ENCODE results near the gene SLC6A4.
"Not testable (repeated sequence)": the region's sequence is repeated elsewhere in the genome, so short reads cannot be mapped to it uniquely, and the experiment has no call there.

SLC6A4 gene

GRCh38 chr17:30221346-30221745, 14.2 kb downstream of the SLC6A4 start:
- in situ Hi-C loops (cut with HindIII; ENCODE audit: low sequenced_read_pairs) = no loop called here

- in situ Hi-C loops (cut with HindIII; ENCODE audit: low sequenced_read_pairs) = no loop called here
Measured at GRCh38 chr17:30220414-30220813, 15.1 kb downstream of the SLC6A4 start.

- in situ Hi-C loops (cut with HindIII; ENCODE audit: low sequenced_read_pairs) = no loop called here
Measured at GRCh38 chr17:30219833-30220232, 15.7 kb downstream of the SLC6A4 start.

- in situ Hi-C loops (cut with HindIII; ENCODE audit: low sequenced_read_pairs) = no loop called here
Measured at GRCh38 chr17:30219315-30219714, 16.2 kb downstream of the SLC6A4 start.

GRCh38 chr17:30218799-30219198, 16.7 kb downstream of the SLC6A4 start:
- in situ Hi-C loops (cut with HindIII; ENCODE audit: low sequenced_read_pairs) = no loop called here

GRCh38 chr17:30217746-30218245, 17.7 kb downstream of the SLC6A4 start:
- in situ Hi-C loops (cut with HindIII; ENCODE audit: low sequenced_read_pairs) = no loop called here

GRCh38 chr17:30217054-30217453, 18.4 kb downstream of the SLC6A4 start:
- in situ Hi-C loops (cut with HindIII; ENCODE audit: low sequenced_read_pairs) = no loop called here

- in situ Hi-C loops (cut with HindIII; ENCODE audit: low sequenced_read_pairs) = no loop called here
Measured at GRCh38 chr17:30212750-30213149, 22.7 kb downstream of the SLC6A4 start.

- in situ Hi-C loops (cut with HindIII; ENCODE audit: low sequenced_read_pairs) = no loop called here
Measured at GRCh38 chr17:30211371-30211770, 24.1 kb downstream of the SLC6A4 start.

- in situ Hi-C loops (cut with HindIII; ENCODE audit: low sequenced_read_pairs) = no loop called here
Measured at GRCh38 chr17:30210901-30211300, 24.6 kb downstream of the SLC6A4 start.

- in situ Hi-C loops (cut with HindIII; ENCODE audit: low sequenced_read_pairs) = no loop called here
Measured at GRCh38 chr17:30210366-30210765, 25.1 kb downstream of the SLC6A4 start.

GRCh38 chr17:30209930-30210329, 25.6 kb downstream of the SLC6A4 start:
- in situ Hi-C loops (cut with HindIII; ENCODE audit: low sequenced_read_pairs) = no loop called here

GRCh38 chr17:30208214-30208613, 27.3 kb downstream of the SLC6A4 start:
- in situ Hi-C loops (cut with HindIII; ENCODE audit: low sequenced_read_pairs) = no loop called here

- in situ Hi-C loops (cut with HindIII; ENCODE audit: low sequenced_read_pairs) = no loop called here
Measured at GRCh38 chr17:30207655-30208054, 27.8 kb downstream of the SLC6A4 start.

GRCh38 chr17:30203471-30203981, 32.0 kb downstream of the SLC6A4 start:
- in situ Hi-C loops (cut with HindIII; ENCODE audit: low sequenced_read_pairs) = no loop called here

- in situ Hi-C loops (cut with HindIII; ENCODE audit: low sequenced_read_pairs) = not testable (repeated sequence)
Measured at GRCh38 chr17:30200656-30201055, 34.8 kb downstream of the SLC6A4 start.

- in situ Hi-C loops (cut with HindIII; ENCODE audit: low sequenced_read_pairs) = no loop called here
Measured at GRCh38 chr17:30200106-30200505, 35.4 kb downstream of the SLC6A4 start.

- in situ Hi-C loops (cut with HindIII; ENCODE audit: low sequenced_read_pairs) = loop anchor here (5.0 to 10.0 kb wide), 3 partner anchors 38 to 255 kb away; partner anchors contain the start of genes EFCAB5 and SLC6A4
Measured at GRCh38 chr17:30199600-30199999, 35.9 kb downstream of the SLC6A4 start.

- in situ Hi-C loops (cut with HindIII; ENCODE audit: low sequenced_read_pairs) = loop anchor here (5.0 to 10.0 kb wide), 3 partner anchors 40 to 253 kb away; partner anchors contain the start of genes EFCAB5 and SLC6A4
Measured at GRCh38 chr17:30197416-30197815, 38.1 kb downstream of the SLC6A4 start.

GRCh38 chr17:30196504-30196903, 39.0 kb downstream of the SLC6A4 start:
- in situ Hi-C loops (cut with HindIII; ENCODE audit: low sequenced_read_pairs) = loop anchor here (5.0 to 10.0 kb wide), 3 partner anchors 41 to 252 kb away; partner anchors contain the start of genes EFCAB5 and SLC6A4

- in situ Hi-C loops (cut with HindIII; ENCODE audit: low sequenced_read_pairs) = loop anchor here (10.0 kb wide), 1 partner anchor 246 kb away; the partner anchor contains the start of gene EFCAB5
Measured at GRCh38 chr17:30191072-30191471, 44.4 kb downstream of the SLC6A4 start.

GRCh38 chr17:30188211-30188939, 47.1 kb downstream of the SLC6A4 start:
- in situ Hi-C loops (cut with HindIII; ENCODE audit: low sequenced_read_pairs) = no loop called here

All from endothelial cell of hepatic sinusoid (primary cell).